DND-41 (cell line): ENCODE data around the gene SRGN.

Experiments used
- ATAC-seq: fragments of 200-7000 bp; cut with Tn5 transposase; 3 replicates; pipeline ENCODE4 v1.9.1; 2021; ENCODE audit warnings: low read depth; ENCODE audit not compliant: insufficient read depth
- DNase-seq: peaks from one replicate; pipeline ENCODE4 v3.0.0-alpha.2; 2020
- H2AFZ ChIP-seq: 2 replicates; pipeline ENCODE4 v1.6.0; 2012; ENCODE audit warnings: low read depth, low read length
- H3K27ac ChIP-seq: 2 replicates; pipeline ENCODE4 v1.5.1; 2012; ENCODE audit warnings: low read length, inconsistent platforms
- H3K27me3 ChIP-seq: fragments of 200-600 bp; sonication (generic); 2 replicates; pipeline ENCODE4 v1.6.0; 2012; ENCODE audit warnings: low read length, mild to moderate bottlenecking, inconsistent platforms; ENCODE audit not compliant: insufficient read depth, poor library complexity
- H3K36me3 ChIP-seq: 2 replicates; pipeline ENCODE4 v1.5.1; 2012; ENCODE audit warnings: low read length, inconsistent platforms; ENCODE audit not compliant: insufficient read depth
- H3K4me1 ChIP-seq: 2 replicates; pipeline ENCODE4 v1.5.1; 2012; ENCODE audit warnings: mild to moderate bottlenecking, low read length; ENCODE audit not compliant: insufficient read depth
- H3K4me2 ChIP-seq: 2 replicates; pipeline ENCODE4 v1.6.0; 2012; ENCODE audit warnings: mild to moderate bottlenecking, moderate library complexity, low read length, inconsistent platforms; ENCODE audit not compliant: insufficient read depth
- H3K4me3 ChIP-seq, 2 experiments: fragments of 200-600 bp in 1 of 2; shearing (Covaris generic) in 1 of 2; 2 replicates each; pipeline ENCODE4 v1.5.1; 2012 to 2016; ENCODE audit warnings: inconsistent platforms in 2 of 2, low read length in 2 of 2, mild to moderate bottlenecking in 2 of 2, low read depth in 1 of 2, moderate library complexity in 1 of 2
- H3K79me2 ChIP-seq: 2 replicates; pipeline ENCODE4 v1.6.0; 2012; ENCODE audit warnings: low read length, inconsistent platforms; ENCODE audit not compliant: insufficient read depth
- H3K9ac ChIP-seq: 2 replicates; pipeline ENCODE4 v1.6.0; 2012; ENCODE audit warnings: low read depth, mild to moderate bottlenecking, inconsistent platforms, low read length, moderate library complexity
- H3K9me3 ChIP-seq: 2 replicates; pipeline ENCODE4 v1.5.1; 2012; ENCODE audit warnings: low read length, moderate library complexity, mild to moderate bottlenecking, inconsistent platforms; ENCODE audit not compliant: insufficient read depth, severe bottlenecking
- H4K20me1 ChIP-seq: 2 replicates; pipeline ENCODE4 v1.6.0; 2012; ENCODE audit warnings: low read length; ENCODE audit not compliant: insufficient read depth
- EZH2 ChIP-seq: IDR thresholded peaks from 3 replicates; pipeline ENCODE4 v1.6.1; 2012; ENCODE audit warnings: borderline replicate concordance, low read depth, mild to moderate bottlenecking, moderate library complexity, low read length, inconsistent platforms; ENCODE audit not compliant: severe bottlenecking
- TF ChIP-seq, protein P1 (sequence below): IDR thresholded peaks from 2 replicates; pipeline ENCODE4 v1.5.1; 2012; ENCODE audit warnings: borderline replicate concordance, low read length, moderate library complexity, mild to moderate bottlenecking; ENCODE audit not compliant: poor library complexity, severe bottlenecking; ENCODE audit errors: extremely low read depth

Gene SRGN

DNA sequence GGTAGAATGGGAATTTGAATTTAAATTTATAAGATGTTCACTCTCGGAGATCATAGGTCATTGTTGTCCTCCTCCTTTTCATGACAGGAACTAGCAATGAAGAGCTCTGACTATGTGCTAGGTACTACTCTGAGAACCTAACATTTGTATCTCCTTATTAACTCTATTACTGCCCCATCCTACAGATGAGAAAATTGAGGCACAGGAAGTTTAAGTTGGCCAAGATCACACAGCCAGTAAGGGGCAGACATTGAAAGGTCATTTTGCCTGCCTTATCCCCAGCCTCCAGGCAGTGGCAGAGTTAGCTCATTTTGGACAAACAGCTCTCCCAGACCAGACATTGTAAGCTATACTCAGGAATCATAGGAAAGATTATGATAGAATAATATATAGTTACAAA is 6.0 kb downstream of the SRGN start:
- no peak overlapping the region for H3K27ac ChIP-seq
- TF ChIP-seq EZH2: no peak
- TF ChIP-seq, protein P1, sequence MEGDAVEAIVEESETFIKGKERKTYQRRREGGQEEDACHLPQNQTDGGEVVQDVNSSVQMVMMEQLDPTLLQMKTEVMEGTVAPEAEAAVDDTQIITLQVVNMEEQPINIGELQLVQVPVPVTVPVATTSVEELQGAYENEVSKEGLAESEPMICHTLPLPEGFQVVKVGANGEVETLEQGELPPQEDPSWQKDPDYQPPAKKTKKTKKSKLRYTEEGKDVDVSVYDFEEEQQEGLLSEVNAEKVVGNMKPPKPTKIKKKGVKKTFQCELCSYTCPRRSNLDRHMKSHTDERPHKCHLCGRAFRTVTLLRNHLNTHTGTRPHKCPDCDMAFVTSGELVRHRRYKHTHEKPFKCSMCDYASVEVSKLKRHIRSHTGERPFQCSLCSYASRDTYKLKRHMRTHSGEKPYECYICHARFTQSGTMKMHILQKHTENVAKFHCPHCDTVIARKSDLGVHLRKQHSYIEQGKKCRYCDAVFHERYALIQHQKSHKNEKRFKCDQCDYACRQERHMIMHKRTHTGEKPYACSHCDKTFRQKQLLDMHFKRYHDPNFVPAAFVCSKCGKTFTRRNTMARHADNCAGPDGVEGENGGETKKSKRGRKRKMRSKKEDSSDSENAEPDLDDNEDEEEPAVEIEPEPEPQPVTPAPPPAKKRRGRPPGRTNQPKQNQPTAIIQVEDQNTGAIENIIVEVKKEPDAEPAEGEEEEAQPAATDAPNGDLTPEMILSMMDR: peak; percentile 15
- peaks cover 6% of the 10 kb centered on the region for H3K4me1 ChIP-seq
- H3K36me3 ChIP-seq: no peaks in the 10 kb centered on the region
- no peak overlapping the region for H3K4me2 ChIP-seq
- no peaks in the 10 kb centered on the region for H4K20me1 ChIP-seq
- no peak overlapping the region for H3K4me3 ChIP-seq
- no peaks in the 10 kb centered on the region for H3K79me2 ChIP-seq
- no peak overlapping the region for H3K9ac ChIP-seq
- H3K27me3 ChIP-seq: no peaks in the 10 kb centered on the region
- ATAC-seq (no peak), DNase-seq (no peak)
- H3K9me3 ChIP-seq: no peaks in the 10 kb centered on the region
- peak overlapping the region; percentile 1; the same call in 1 of the 2 replicates for H2AFZ ChIP-seq

DNA sequence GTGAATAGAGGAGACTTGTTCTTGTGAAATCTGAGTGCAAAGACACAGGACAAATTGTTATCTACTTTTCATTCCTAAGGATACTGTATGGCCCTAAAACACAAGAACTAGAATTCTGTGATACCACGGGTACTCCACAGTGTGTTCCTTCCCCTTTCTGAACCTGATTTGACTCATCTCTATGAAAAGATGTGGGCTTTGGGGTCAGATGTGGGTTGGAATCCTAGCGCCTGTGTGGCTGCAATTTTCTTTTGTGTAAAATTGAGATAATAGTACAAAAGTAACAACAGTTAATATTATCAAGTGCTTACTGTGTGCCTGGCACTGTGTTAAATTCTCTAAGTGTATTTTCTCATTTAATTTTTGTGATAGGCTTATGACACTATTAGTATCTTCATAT is 8.1 kb downstream of the SRGN start:
- H3K27ac ChIP-seq: no peak overlapping the region
- no peak overlapping the region for H3K4me3 ChIP-seq
- H3K9me3 ChIP-seq: no peaks in the 10 kb centered on the region
- no peak for ATAC-seq
- no peaks in the 10 kb centered on the region for H3K36me3 ChIP-seq
- no peak overlapping the region for H3K9ac ChIP-seq
- no peaks in the 10 kb centered on the region for H3K79me2 ChIP-seq
- no peak overlapping the region for H2AFZ ChIP-seq
- H3K4me1 ChIP-seq: peaks cover 6% of the 10 kb centered on the region
- H3K27me3 ChIP-seq: no peaks in the 10 kb centered on the region
- DNase-seq: no peak
- TF ChIP-seq, protein P1: no peak
- no peak for TF ChIP-seq EZH2
- no peaks in the 10 kb centered on the region for H4K20me1 ChIP-seq
- H3K4me2 ChIP-seq: no peak overlapping the region

DNA sequence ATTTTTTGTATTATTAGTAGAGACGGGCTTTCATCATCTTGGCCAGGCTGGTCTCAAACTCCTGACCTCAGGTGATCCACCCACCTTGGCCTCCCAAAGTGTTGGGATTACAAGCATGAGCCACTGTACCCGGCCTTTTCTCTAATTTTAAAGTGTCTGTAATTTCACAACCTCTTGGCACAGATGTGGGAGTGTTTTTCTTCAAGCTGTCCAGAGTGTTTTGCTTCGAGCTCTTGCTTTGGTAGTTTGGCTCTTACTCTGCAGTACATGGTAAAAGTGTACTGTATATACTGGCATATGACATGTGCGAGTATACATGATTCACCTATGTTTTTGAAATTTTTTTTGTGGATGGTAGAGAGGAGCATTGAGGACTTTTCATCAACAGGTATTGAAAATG is 9.8 kb downstream of the SRGN start:
- no peak for ATAC-seq

More for the DNA sequence above, 9.8 kb downstream of the SRGN start:
- Histone ChIP-seq H3K4me2 (no peak overlapping the region), H4K20me1 (no peaks in the 10 kb centered on the region), H3K9ac (no peak overlapping the region), H3K36me3 (no peaks in the 10 kb centered on the region), H3K9me3 (no peaks in the 10 kb centered on the region), H3K27me3 (no peaks in the 10 kb centered on the region), H3K27ac (no peak overlapping the region), H3K4me3 (no peak overlapping the region), H2AFZ (no peak overlapping the region), H3K4me1 (peaks cover 6% of the 10 kb centered on the region), H3K79me2 (no peaks in the 10 kb centered on the region)
- TF ChIP-seq, protein P1: no peak
- TF ChIP-seq EZH2: no peak
- no peak for DNase-seq
